K562 (cell line): ENCODE results near the gene CT45A5. TPM values are rescaled to one million over a fixed set of nuclear protein-coding genes. Genes with fewer than 3 reads are reported as not detected.
"Not testable (repeated sequence)": the region's sequence is repeated elsewhere in the genome, so short reads cannot be mapped to it uniquely, and the experiment has no call there.

Experiments
- ATAC-seq: fragments of 200-7000 bp; cut with Tn5 transposase; 3 replicates; pipeline ENCODE4 v1.9.1; 2020; ENCODE audit warnings: moderate library complexity
- BruUV-seq: library from RNA; stranded (reverse); fragments of 400-500 nt; replicated peaks from 2 replicates; lab custom pipeline; 2021; lab: Mats Ljungman, UMichigan
- CTCF ChIA-PET: fragments of 300-600 bp; formaldehyde crosslinking; extraction: SDS; loops from one replicate; lab custom pipeline; 2021; ENCODE audit warnings: low intra/inter-chr PET ratio; lab: Yijun Ruan, JAX
- POLR2A ChIA-PET: fragments of 300-600, 350-650 bp; sonication (Branson Sonifier 250); formaldehyde crosslinking; extraction: SDS; loops from one replicate; lab custom pipeline; 2021; ENCODE audit warnings: antibody characterized with exemption, inconsistent platforms; lab: Yijun Ruan, JAX
- DNase-seq, 4 experiments: peaks; one replicate each; pipeline versions ENCODE4 v3.0.0 to v3.0.0-alpha.2; 2011 to 2018; ENCODE audit warnings: low spot score in 3 of 4, mixed read lengths in 3 of 4; ENCODE audit errors: extremely low read depth in 1 of 4
- FAIRE-seq: peaks from 2 replicates; lab custom pipeline; 2011; peaks lifted over from hg19 to GRCh38; lab: Jason Lieb, UNC
- H2AFZ ChIP-seq: 2 replicates; pipeline ENCODE4 v1.6.0; 2011; ENCODE audit warnings: low read depth, low read length, control low read depth, inconsistent platforms
- H3K27ac ChIP-seq: fragments of 200-600 bp; 3 replicates; pipeline ENCODE4 v1.8.0; 2011; ENCODE audit warnings: low read depth, mild to moderate bottlenecking, control low read depth, inconsistent platforms, low read length, moderate library complexity, mixed read lengths; ENCODE audit errors: extremely low read depth
- H3K27me3 ChIP-seq, 2 experiments: fragments of 300-600 bp in 1 of 2; 2 replicates in 1 of 2; 3 replicates in 1 of 2; pipeline versions ENCODE4 v1.6.0 to v1.8.0; 2011; ENCODE audit warnings: inconsistent platforms in 2 of 2, low read length in 2 of 2, mild to moderate bottlenecking in 1 of 2, mixed read lengths in 1 of 2, moderate library complexity in 1 of 2; ENCODE audit not compliant: control insufficient read depth in 2 of 2, insufficient read depth in 2 of 2
- H3K36me3 ChIP-seq: fragments of 300-600 bp; 3 replicates; pipeline ENCODE4 v1.8.0; 2011; ENCODE audit warnings: mild to moderate bottlenecking, low read length, inconsistent platforms; ENCODE audit not compliant: control insufficient read depth, insufficient read depth
- H3K4me1 ChIP-seq, 2 experiments: fragments of 200-600 bp in 1 of 2; replicated peaks in 1 of 2; 2 replicates in 1 of 2; 3 replicates in 1 of 2; pipeline versions ENCODE4 v1.5.1 to v1.8.0; 2011; ENCODE audit warnings: inconsistent platforms in 2 of 2, low read length in 2 of 2, mild to moderate bottlenecking in 1 of 2, mixed read lengths in 1 of 2, moderate library complexity in 1 of 2; ENCODE audit not compliant: control insufficient read depth in 2 of 2, insufficient read depth in 2 of 2
- H3K4me2 ChIP-seq: 2 replicates; pipeline ENCODE4 v1.6.1; 2011; ENCODE audit warnings: low read length, control low read depth, inconsistent platforms, mixed read lengths; ENCODE audit not compliant: insufficient read depth
- H3K4me3 ChIP-seq: fragments of 200-600 bp; sonication (generic), shearing (Covaris generic); 2 replicates; pipeline ENCODE4 v1.5.1; 2016; ENCODE audit warnings: control low read depth, inconsistent platforms
- H3K79me2 ChIP-seq: fragments of 200-600 bp; 3 replicates; pipeline ENCODE4 v1.8.0; 2011; ENCODE audit warnings: low read length, inconsistent platforms; ENCODE audit not compliant: control insufficient read depth, insufficient read depth
- H3K9ac ChIP-seq, 2 experiments: 2 replicates each; pipeline versions ENCODE4 v1.6.0 to v1.6.1; 2011; ENCODE audit warnings: low read depth in 2 of 2, low read length in 2 of 2, control low read depth in 1 of 2, inconsistent platforms in 1 of 2, mild to moderate bottlenecking in 1 of 2, mixed read lengths in 1 of 2; ENCODE audit not compliant: insufficient read depth in 1 of 2
- H3K9me1 ChIP-seq: one replicate; pipeline ENCODE4 v1.6.0; 2011; ENCODE audit warnings: inconsistent platforms, mild to moderate bottlenecking, low read length, moderate library complexity; ENCODE audit not compliant: control insufficient read depth, insufficient read depth
- H3K9me3 ChIP-seq: replicated peaks from 2 replicates; pipeline ENCODE4 v1.5.1; 2011; ENCODE audit warnings: low read depth, low read length, inconsistent platforms; ENCODE audit not compliant: control insufficient read depth, insufficient read depth
- H4K20me1 ChIP-seq: replicated peaks from 2 replicates; pipeline ENCODE4 v1.6.1; 2011; ENCODE audit warnings: low read length, inconsistent platforms, mixed read lengths; ENCODE audit not compliant: control insufficient read depth, insufficient read depth
- WGBS: fragments of 100-300 bp; shearing (Covaris generic); methylation state at CpG from one replicate; pipeline ENCODE4 v1.1.6; 2016; ENCODE audit warnings: low coverage, mixed read lengths; ENCODE audit not compliant: insufficient coverage; ENCODE audit errors: missing lambda C conversion rate; 5-methylcytosine and 5-hydroxymethylcytosine counted together
- in situ Hi-C: fragments of 300-500 bp; cut with MboI; formaldehyde crosslinking; loops from 4 replicates; pipeline ENCODE4 v1.15.0; 2018; ENCODE audit warnings: inconsistent platforms, mixed read lengths
- intact Hi-C: fragments of 100-400 bp; cut with micrococcal nuclease; formaldehyde crosslinking; loops from 2 replicates; pipeline ENCODE4 v1.14.2; 2022
- polyA plus RNA-seq, 8 experiments: library from polyadenylated mRNA; depleted of rRNA in 4 of 8; stranded (reverse) in 5 of 8; unstranded in 3 of 8; fragments of >200 nt; fragmentation: Nextera tagmentation in 2 of 8; fragmentation: Illumina TruSeq in 1 of 8; extraction: Ambion mirVana in 2 of 8; extraction: Trizol in 1 of 8; gene quantifications; 2 replicates each; pipeline versions ENCODE4 v1.2.1 to v1.2.3, GENCODE V29; 2011 to 2014; ENCODE audit warnings: inconsistent platforms in 1 of 8, missing spikeins in 1 of 8
- total RNA-seq, 7 experiments: library from RNA; depleted of rRNA in 6 of 7; stranded (reverse); fragments of >200 nt in 6 of 7; fragmentation: Illumina TruSeq in 2 of 7; extraction: Trizol in 2 of 7; gene quantifications; 2 replicates each; pipeline versions ENCODE4 v1.2.1 to v1.2.3, GENCODE V29; 2011 to 2021; ENCODE audit warnings: low replicate concordance in 1 of 7

The CT45A5 gene
- total and polyA plus RNA-seq, 9 of the 15 experiments (the other 6 are each of a cell fraction or from before 2014, with no cell fraction given) = 3.9 to 9.4 (median 5.2) TPM

GRCh38 chrX:135768091-135768490, 17.2 kb downstream of the CT45A5 start, which contains the start of gene CT45A3:
TSS of gene CT45A3 (minus strand) at chrX:135768191. CDS start at chrX:135764444, 3,747 bp downstream.
- H3K4me2 ChIP-seq, POLR2A ChIA-PET, ATAC-seq, DNase-seq, FAIRE-seq, H3K27ac ChIP-seq, CTCF ChIA-PET, H4K20me1 ChIP-seq, H3K4me3 ChIP-seq, H3K79me2 ChIP-seq, BruUV-seq, H3K36me3 ChIP-seq, in situ Hi-C loops, intact Hi-C loops, H3K9me3 ChIP-seq, H2AFZ ChIP-seq, H3K9ac ChIP-seq, H3K4me1 ChIP-seq, H3K9me1 ChIP-seq, H3K27me3 ChIP-seq: not testable (repeated sequence)
- WGBS = no CpG with 5 or more reads among the region's 17 CpGs

- BruUV-seq, H3K36me3 ChIP-seq, H2AFZ ChIP-seq, DNase-seq, POLR2A ChIA-PET, H3K4me1 ChIP-seq, intact Hi-C loops, H3K9me1 ChIP-seq, H3K4me3 ChIP-seq, H3K27ac ChIP-seq, H3K9me3 ChIP-seq, ATAC-seq, CTCF ChIA-PET, H3K27me3 ChIP-seq, H4K20me1 ChIP-seq, H3K4me2 ChIP-seq, FAIRE-seq, H3K9ac ChIP-seq: not testable (repeated sequence)
- in situ Hi-C loops = loop anchor here (25.0 kb wide), 1 partner anchor 193 kb away; no protein-coding TSS in a partner anchor
- H3K79me2 ChIP-seq = peaks cover 16% of the 10 kb centered on the region; the same call in 2 of the 3 replicates
- 71% methylated on average over 1 of the region's 4 CpGs for whole genome bisulfite sequencing
These were observed 40.6 kb downstream of the CT45A5 start for GRCh38 chrX:135744739-135745138.
